ENCODE measurements around the gene AVPR2.

The AVPR2 gene

GRCh38 chrX:153871451-153871850, 33.0 kb upstream of the AVPR2 start:
- no peak for DNase-seq (ENCODE audit: low spot score)

DNA sequence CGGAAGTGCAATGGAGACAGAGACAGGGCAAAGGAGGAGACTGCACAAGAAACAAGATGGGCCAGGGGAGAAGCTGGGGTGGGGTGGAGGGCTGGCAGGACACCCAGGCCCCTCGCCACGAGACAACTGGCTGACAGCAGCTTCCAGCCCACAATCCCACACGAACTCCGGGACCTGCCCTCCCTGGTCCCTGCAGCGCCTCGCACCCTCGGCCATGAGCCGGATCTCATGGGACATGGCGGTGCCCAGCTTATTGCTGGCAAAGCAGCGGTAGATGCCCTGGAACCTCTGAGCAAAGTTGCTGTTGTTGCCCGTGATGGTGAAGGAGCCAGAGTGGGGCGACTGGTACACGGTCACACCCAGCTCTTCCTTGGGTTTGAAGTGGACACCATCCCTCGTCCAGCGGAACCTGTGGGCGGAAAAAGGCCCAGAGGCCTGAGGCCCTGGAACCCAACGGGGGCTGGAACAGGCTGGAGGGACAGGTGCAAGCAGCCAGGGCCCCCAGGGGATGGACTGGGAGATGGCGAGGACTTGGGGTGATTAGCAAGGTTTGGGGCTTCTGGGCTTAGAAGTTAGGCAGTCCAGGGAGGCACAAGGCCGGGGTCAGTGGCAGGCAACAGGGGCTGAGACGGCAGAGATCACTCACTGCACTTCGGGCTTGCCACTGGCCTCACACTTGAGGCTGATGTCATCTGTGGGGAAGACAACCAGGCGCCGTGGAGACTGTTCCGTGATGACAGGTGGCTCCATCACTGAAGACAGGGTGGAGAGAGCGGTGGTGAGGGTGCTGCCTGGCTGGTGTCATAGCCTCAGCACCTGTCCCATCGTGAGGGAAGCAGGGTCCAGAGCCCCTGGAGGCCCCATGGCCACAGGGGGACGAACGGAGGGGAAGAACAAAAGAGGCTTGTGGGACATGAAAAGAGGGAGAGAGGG, 32.3 kb upstream of the AVPR2 start:
- DNase-seq (ENCODE audit: low spot score), result no peak

GRCh38 chrX:153873282-153874084, 31.0 kb upstream of the AVPR2 start:
- DNase-seq (ENCODE audit: low spot score), result no peak

- no peak for DNase-seq (ENCODE audit: low spot score)
Observed at GRCh38 chrX:153874085-153874365, 30.4 kb upstream of the AVPR2 start.

DNA sequence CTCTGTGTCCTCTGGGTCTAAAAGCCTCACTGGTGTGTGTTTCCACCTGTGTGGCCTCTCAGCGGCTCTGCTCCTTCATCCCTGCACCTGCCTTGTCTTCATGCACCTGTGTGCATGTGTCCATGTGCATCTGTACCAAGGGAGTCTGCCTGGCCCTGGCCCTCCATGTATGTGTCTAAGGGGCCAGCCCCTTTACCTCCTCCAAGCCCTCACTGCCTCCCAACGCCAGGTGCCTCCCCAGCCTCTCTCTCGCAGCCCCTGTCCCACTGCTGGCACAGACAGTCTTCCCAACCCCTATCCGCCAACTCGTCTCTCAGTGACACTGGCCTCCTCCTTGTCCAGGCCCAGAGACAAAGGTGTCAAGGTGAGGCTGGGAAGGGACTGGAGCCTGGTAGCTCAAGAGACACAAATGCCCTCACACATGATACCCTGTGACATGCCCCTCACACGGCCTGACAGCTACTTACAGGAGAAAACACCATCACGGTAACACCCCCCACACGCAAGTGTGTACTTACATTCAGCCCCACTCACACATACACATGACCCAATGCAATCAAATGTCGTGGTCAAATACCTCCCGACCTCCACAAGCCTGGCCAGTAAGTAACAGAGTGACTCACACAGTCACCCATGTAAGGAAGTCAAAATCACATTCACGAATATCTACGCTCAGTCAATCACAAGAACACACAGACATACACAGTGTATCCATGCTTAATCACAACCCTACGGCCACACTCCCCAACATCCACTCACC, 29.9 kb upstream of the AVPR2 start:
- no peak for DNase-seq (ENCODE audit: low spot score)

- peak; percentile 31 for DNase-seq (ENCODE audit: low spot score)
Observed at GRCh38 chrX:153875391-153876111, 28.9 kb upstream of the AVPR2 start.

- DNase-seq (ENCODE audit: low spot score), result no peak
Observed at GRCh38 chrX:153876112-153876491, 28.4 kb upstream of the AVPR2 start.

GRCh38 chrX:153877571-153878261, 26.8 kb upstream of the AVPR2 start:
- no peak for DNase-seq (ENCODE audit: low spot score)

DNA sequence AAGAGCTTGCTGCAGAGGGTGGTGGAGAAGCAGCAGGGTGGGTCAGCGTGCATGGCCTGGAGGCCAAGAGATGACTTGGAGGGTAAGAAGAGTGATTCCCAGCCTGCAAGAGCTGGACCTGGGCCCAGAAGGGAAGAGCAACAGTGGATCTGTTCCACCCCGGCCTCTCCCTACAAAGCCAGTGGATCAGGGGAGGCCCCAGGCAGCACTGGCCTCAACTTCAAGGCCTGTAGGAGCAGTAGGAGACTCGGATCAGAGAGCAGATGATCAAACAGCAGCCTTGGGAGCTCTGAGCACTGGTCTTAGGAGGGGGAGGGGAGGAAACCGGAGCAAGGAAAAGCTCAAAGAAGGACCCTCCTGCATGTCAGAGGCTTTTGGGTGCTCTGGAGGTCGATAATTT, 26.1 kb upstream of the AVPR2 start:
- DNase-seq (ENCODE audit: low spot score), result no peak

DNA sequence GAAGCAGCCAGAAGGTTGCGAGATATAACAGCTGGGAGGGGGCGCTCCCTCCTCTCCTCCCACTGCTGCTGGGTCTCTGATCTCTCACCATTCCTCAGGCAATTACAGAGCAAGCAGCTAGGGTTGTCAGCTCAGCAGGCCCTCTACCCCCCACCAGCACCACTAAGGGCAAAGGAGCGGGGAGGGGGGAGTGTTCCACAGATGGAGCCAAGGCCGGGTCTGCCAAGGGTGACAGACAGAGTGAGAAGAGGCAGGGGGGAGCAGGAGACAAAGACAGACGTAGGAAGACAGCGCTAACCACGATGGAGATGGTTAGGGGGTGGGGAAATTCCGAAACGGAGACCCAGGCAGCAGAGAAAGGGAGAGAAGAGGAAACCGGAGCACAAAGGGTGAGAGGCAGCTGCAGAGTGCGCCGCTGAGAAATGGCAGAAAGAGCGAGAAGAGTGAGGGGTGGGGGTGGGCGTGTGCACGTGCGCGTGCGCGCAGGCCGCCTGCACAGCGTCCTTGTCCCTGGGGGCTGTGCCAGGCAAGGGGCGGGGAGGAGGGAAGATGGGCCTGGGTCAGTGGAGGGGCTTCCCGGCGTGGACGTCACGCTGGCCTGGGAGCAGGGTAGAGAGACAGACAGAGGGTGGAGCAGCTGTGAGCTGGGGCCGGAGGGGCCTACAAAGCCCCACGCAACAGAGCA, 25.4 kb upstream of the AVPR2 start:
- no peak for DNase-seq (ENCODE audit: low spot score)

DNA sequence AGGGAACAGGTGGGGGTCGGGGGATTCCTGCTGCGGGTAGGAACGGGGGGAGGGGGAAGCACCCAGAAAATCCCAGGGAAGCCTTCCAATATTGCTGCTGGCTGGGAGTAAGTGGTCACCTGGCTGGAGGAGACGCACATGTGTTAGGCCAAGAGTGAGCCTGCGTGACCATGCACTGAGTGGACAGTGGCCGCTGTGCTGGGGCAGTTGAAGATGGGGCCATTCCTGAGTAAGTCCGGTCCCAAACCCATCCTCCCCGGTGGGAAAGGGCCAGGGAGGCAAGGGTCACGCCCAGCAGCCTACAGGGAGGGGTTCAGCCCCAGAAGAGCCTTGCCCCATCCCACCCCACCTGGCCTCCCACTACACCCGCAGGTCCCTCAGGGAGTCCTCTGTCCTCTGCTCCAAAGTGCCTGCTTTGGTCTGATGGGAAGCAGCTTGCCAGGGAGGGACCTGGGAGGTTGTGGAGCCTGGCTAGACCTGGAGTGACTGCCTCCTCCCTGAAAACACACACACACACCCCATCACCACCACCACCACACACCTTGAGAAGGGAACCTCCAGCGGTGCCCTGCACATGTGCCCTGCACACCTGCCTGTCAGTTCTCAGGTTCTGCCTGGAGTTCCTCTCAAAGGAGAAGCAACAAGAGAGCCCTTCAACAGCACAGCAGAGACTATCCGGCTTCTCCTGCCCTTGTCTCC, 24.6 kb upstream of the AVPR2 start:
- DNase-seq (ENCODE audit: low spot score), result no peak

GRCh38 chrX:153880440-153880815, 24.0 kb upstream of the AVPR2 start:
- no peak for DNase-seq (ENCODE audit: low spot score)

GRCh38 chrX:153881281-153881680, 23.2 kb upstream of the AVPR2 start:
- DNase-seq (ENCODE audit: low spot score), result no peak

DNA sequence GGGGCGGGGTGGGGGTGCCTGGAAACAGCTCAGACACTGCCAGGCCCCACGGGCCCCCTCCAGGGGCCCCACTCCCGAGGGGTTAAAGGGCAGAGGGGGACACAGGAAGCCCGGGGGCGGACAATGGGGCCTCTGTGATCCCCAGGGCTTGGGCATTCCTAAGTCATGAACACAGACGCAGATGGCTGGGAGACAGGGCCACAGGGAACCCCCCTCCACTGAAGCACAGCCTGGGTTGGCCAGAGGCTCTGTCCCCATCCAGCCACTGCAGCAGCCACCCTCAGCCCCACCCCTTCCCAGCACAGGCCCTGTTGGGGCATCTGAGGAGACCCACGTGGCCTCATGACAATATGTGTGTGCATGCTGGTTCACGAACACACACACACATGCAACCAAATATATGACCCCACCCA, 22.4 kb upstream of the AVPR2 start:
- no peak for DNase-seq (ENCODE audit: low spot score)

GRCh38 chrX:153882557-153882956, 21.9 kb upstream of the AVPR2 start:
- DNase-seq (ENCODE audit: low spot score), result no peak

GRCh38 chrX:153883163-153883843, 21.2 kb upstream of the AVPR2 start:
- DNase-seq (ENCODE audit: low spot score), result no peak

DNA sequence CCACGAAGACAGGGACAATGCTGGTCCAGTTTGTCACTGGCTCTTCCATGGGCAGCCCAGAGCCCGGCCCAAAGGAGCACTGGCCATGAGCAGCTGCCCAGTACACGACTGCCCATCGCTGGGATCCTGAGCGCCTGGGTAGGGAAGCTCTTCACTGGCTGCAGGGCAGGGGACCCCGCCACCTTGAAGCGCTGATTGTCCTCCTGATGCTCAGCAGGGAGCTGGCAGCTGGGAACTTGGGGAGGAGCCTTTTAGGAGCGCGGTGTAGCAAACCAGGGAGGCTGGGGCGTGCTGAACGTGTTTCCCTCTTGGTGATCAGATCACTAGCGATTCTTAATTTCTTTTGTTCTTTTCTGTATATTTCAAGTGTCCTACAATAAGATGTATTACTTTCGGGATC, 20.3 kb upstream of the AVPR2 start:
- DNase-seq (ENCODE audit: low spot score), result no peak

GRCh38 chrX:153884590-153884989, 19.9 kb upstream of the AVPR2 start:
- no peak for DNase-seq (ENCODE audit: low spot score)

GRCh38 chrX:153885208-153885787, 19.2 kb upstream of the AVPR2 start:
- no peak for DNase-seq (ENCODE audit: low spot score)
